ENCODE data around the gene LSM3. TPM values are rescaled to one million over a fixed set of nuclear protein-coding genes. Genes with fewer than 3 reads are reported as not detected.

Gene LSM3
- total RNA-seq, 1 experiment from 2014 or later: 17.4 TPM

DNA sequence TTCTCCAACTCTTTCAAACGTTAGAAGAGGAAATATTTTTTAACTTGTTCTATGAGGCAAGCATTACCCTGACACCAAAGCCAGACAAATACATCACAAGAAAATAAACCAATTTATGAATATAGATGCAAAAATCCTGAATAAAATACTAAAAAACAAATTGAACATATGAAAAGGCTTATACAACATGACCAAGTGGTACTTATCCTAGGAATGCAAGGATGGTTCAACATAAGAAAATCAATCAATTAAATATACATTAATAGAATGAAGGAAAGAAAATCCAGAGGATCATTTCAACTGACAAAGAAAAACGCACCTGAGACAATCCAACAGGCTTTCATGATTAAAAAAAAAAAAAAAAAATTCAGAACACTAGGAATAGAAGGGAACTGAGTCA is 17.3 kb upstream of the LSM3 start:
- Histone ChIP-seq H3K9me3 (ENCODE audit: control insufficient read depth in 1 of 2, insufficient read depth in 1 of 2, low read depth in 1 of 2, low read length in 2 of 2) (peaks cover 7 to 8% of the 10 kb centered on the region in 2 experiments; a peak in 2 of 4 replicates), H3K4me2 (ENCODE audit: low read length) (no peak overlapping the region), H3K9me2 (ENCODE audit: insufficient read depth) (no peaks in the 10 kb centered on the region), H2AFZ (ENCODE audit: low read depth, low read length, poor library complexity, severe bottlenecking) (no peak overlapping the region), H3K27ac (ENCODE audit: low read depth, low read length) (no peak overlapping the region), H3K27me3 (ENCODE audit: insufficient read depth, low read length) (no peaks in the 10 kb centered on the region), H4K20me1 (ENCODE audit: insufficient read depth) (no peaks in the 10 kb centered on the region), H3K9ac (ENCODE audit: low read length) (no peak overlapping the region), H3K4me1 (ENCODE audit: control insufficient read depth in 1 of 2, insufficient read depth in 2 of 2, low read length in 2 of 2) (no peaks in the 10 kb centered on the region), H3K4me3 (replicated peaks in 1 of 2; ENCODE audit: low read depth in 1 of 2, low read length in 2 of 2) (no peak overlapping the region), H3K36me3 (ENCODE audit: control insufficient read depth in 1 of 2, insufficient read depth in 2 of 2, low read length in 2 of 2) (peaks cover 52 to 76% of the 10 kb centered on the region in 2 experiments), H3K79me2 (ENCODE audit: insufficient read depth, low read length) (no peaks in the 10 kb centered on the region)
- ChIA-PET POLR2A (no interaction called here), CTCF (no interaction called here), RAD21 (ENCODE audit: low non-redundant PET in 1 of 2, low total read pairs in 2 of 2, uncharacterized antibody in 2 of 2, unreplicated experiment in 2 of 2) (no interaction called here)
- DNase-seq (ENCODE audit: low read depth, low spot score): no peak
- TF ChIP-seq EZH2phosphoT487 (IDR thresholded peaks at IDR 0.05; ENCODE audit: borderline replicate concordance): no peak
- TF ChIP-seq POLR2A (IDR thresholded peaks at IDR 0.05; ENCODE audit: borderline replicate concordance, extremely low read depth, insufficient read depth, insufficient read length): no peak
- TF ChIP-seq YY1 (IDR thresholded peaks at IDR 0.05; ENCODE audit: extremely low read depth, insufficient replicate concordance, low read depth, low read length): no peak
- TF ChIP-seq FOSL1 (IDR thresholded peaks at IDR 0.05; ENCODE audit: low read depth): no peak
- TF ChIP-seq, protein P1, sequence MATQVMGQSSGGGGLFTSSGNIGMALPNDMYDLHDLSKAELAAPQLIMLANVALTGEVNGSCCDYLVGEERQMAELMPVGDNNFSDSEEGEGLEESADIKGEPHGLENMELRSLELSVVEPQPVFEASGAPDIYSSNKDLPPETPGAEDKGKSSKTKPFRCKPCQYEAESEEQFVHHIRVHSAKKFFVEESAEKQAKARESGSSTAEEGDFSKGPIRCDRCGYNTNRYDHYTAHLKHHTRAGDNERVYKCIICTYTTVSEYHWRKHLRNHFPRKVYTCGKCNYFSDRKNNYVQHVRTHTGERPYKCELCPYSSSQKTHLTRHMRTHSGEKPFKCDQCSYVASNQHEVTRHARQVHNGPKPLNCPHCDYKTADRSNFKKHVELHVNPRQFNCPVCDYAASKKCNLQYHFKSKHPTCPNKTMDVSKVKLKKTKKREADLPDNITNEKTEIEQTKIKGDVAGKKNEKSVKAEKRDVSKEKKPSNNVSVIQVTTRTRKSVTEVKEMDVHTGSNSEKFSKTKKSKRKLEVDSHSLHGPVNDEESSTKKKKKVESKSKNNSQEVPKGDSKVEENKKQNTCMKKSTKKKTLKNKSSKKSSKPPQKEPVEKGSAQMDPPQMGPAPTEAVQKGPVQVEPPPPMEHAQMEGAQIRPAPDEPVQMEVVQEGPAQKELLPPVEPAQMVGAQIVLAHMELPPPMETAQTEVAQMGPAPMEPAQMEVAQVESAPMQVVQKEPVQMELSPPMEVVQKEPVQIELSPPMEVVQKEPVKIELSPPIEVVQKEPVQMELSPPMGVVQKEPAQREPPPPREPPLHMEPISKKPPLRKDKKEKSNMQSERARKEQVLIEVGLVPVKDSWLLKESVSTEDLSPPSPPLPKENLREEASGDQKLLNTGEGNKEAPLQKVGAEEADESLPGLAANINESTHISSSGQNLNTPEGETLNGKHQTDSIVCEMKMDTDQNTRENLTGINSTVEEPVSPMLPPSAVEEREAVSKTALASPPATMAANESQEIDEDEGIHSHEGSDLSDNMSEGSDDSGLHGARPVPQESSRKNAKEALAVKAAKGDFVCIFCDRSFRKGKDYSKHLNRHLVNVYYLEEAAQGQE (IDR thresholded peaks at IDR 0.05; ENCODE audit: low read depth): no peak
- no peak for TF ChIP-seq EGR1 (IDR thresholded peaks at IDR 0.05; ENCODE audit: low read depth)
- no peak for TF ChIP-seq RAD21 (IDR thresholded peaks at IDR 0.05; ENCODE audit: low read depth)
- TF ChIP-seq, protein P2, sequence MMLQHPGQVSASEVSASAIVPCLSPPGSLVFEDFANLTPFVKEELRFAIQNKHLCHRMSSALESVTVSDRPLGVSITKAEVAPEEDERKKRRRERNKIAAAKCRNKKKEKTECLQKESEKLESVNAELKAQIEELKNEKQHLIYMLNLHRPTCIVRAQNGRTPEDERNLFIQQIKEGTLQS (IDR thresholded peaks at IDR 0.05): no peak
- no peak for TF ChIP-seq ZFX (IDR thresholded peaks at IDR 0.05)
- no peak for TF ChIP-seq SRF (IDR thresholded peaks at IDR 0.05; ENCODE audit: low read depth)
- no peak for TF ChIP-seq SP1 (IDR thresholded peaks at IDR 0.05; ENCODE audit: low read depth)
- TF ChIP-seq TCF7L2 (IDR thresholded peaks at IDR 0.05; ENCODE audit: borderline replicate concordance, extremely low read depth, insufficient read depth, insufficient read length): no peak
- TF ChIP-seq, protein P3, sequence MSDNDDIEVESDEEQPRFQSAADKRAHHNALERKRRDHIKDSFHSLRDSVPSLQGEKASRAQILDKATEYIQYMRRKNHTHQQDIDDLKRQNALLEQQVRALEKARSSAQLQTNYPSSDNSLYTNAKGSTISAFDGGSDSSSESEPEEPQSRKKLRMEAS (IDR thresholded peaks at IDR 0.05): no peak
- no peak for TF ChIP-seq JUND (IDR thresholded peaks at IDR 0.05)
- no peak for TF ChIP-seq CBX3 (IDR thresholded peaks at IDR 0.05; ENCODE audit: low read depth)
- TF ChIP-seq POLR2AphosphoS5 (IDR thresholded peaks at IDR 0.05; ENCODE audit: low read depth, low read length): no peak
- no peak for TF ChIP-seq EZH2 (IDR thresholded peaks at IDR 0.05)
- TF ChIP-seq ZNF274 (IDR thresholded peaks at IDR 0.05; ENCODE audit: low read depth, low read length): no peak
- TF ChIP-seq CEBPB (IDR thresholded peaks at IDR 0.05; ENCODE audit: low read depth): no peak
- TF ChIP-seq ELF1 (IDR thresholded peaks at IDR 0.05; ENCODE audit: borderline replicate concordance, low read depth): no peak
- intact Hi-C loops (cut with micrococcal nuclease): no loop called here
- no peak for ATAC-seq
- BruUV-seq (replicated peaks): no TSS peak

Data from HCT116 (cell line).